Kidney capillary endothelial cell (primary cell): ENCODE results near the gene PHF10.
A peak's percentile ranks its signal among the peaks of the same experiment; 100 is the strongest.
"Not testable (repeated sequence)": the region's sequence is repeated elsewhere in the genome, so short reads cannot be mapped to it uniquely, and the experiment has no call there.

Source experiments
- DNase-seq: peaks from one replicate; pipeline ENCODE4 v3.0.0-alpha.2; 2018; ENCODE audit warnings: low spot score

PHF10 gene

DNA sequence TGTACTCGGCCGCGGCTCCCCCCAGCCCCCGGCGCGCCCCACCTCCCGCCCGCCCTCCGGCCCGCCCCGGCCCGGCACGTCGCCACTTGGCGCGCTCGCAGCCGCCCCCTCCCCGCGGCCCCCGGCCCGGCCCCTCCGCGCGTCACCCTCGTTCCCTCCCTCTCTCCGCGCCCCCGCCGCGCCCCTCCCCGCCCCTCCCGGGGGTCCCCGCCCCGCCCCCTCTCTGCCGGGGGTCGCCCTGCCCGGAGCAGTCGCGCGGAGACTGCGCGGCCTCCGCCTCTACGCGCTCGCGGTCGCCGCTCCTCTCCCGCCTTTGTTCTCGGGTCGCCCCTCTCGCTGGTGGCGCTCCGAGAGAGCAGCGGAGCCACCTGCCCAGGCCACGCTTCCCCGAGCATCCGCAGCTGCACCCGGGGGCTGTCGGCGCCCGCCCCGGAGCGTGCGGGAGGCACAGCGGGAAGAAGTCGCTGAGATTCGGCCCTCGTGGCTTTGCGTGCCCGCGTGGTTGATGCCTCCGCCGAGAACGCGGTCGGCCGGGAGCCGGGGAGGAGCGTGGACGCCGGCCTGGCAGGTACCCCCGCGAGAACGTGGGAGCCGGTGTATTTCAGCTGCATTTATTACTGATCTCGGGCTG is at the start of gene PHF10:
Gene PHF10, minus strand, starts transcription at position 7 of the 631 bp plus-strand sequence. CDS start 569 bp downstream, outside the sequence.
- DNase-seq: no peak

- DNase-seq: no peak
Observed at GRCh38 chr6:169766921-169767736, 42.8 kb upstream of the PHF10 start.

GRCh38 chr6:169766232-169766631 is 41.9 kb upstream of the PHF10 start:
- no peak for DNase-seq

- not testable (repeated sequence) for DNase-seq
Observed at GRCh38 chr6:169765789-169766188, 41.5 kb upstream of the PHF10 start.

- DNase-seq: no peak
Observed at GRCh38 chr6:169763881-169764280, 39.6 kb upstream of the PHF10 start.

DNA sequence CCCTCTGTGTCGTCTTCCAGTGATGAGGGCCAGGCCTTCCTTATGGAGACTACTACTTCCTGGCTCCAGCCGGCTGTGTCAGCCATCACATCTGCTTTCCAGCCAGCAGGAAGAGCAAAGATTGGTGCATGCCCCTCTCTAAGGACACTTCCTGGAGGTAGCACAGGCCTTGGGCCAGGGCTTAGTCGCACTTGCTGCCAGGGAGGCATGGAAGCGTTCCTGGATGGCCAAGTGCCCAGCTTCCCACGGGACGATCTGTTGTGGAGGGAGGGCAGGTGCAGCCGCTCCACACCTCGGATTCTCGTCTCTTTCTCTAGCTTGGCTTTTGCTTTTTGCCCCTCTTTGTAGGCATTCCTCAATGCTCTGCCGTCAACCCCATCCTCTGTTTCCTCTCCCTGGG is 39.0 kb upstream of the PHF10 start:
- peak; percentile 10 for DNase-seq

GRCh38 chr6:169755162-169755561 is 30.9 kb upstream of the PHF10 start:
- no peak for DNase-seq

GRCh38 chr6:169752074-169752623 is 27.8 kb upstream of the PHF10 start:
- DNase-seq: peak; percentile 19

DNA sequence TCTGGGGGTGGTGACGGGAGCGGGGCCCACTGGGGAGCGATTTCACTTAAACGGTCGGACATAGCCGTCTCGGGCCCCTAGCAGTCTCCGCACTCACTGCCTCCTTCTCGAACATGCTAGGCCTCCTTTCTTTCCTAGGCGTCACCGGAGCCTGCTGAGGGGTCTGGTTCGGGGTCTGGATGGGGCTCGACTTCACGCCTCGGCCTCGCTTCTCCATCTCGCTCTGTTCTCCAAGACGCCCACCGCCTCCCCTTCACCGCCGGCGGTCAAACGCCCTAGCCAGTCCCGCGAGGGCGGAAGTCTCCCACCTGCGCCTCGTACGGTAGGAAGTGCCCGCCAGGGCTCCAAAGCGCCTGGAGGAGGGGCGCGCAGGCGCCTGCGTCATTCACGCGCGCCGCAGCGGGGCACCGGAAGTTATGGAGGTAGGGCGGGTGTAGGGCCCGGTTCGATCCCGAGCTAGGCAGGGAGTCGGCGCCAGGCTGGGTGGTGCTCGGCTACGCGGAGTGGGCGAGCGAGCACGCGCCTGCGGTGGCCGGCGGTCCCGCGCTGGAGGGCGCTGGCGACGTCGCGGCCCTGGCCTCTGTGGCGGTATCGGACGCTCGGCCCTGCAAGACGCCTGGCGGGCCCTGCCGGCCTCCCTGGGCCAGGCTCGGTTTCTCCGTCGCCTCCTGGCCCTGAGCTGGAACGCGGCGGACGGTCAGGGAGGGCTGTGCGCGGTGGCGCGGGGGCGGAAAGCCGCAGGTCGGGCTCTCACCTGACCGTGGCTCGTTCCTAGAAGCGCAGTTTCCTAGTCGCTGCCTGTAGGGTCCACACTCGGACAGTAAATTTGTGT is 27.2 kb upstream of the PHF10 start, which contains the start of the genes DYNLT2 and ERMARD:
Gene DYNLT2, minus strand, starts transcription at position 331 of the 832 bp plus-strand sequence. Its CDS starts 114 bp downstream, at position 217.
Gene ERMARD, plus strand, starts transcription at position 381 of the 832 bp plus-strand sequence. Its CDS starts 36 bp downstream, at position 417.
- peak; percentile 87 for DNase-seq

GRCh38 chr6:169746556-169746955 is 22.3 kb upstream of the PHF10 start:
- no peak for DNase-seq

DNA sequence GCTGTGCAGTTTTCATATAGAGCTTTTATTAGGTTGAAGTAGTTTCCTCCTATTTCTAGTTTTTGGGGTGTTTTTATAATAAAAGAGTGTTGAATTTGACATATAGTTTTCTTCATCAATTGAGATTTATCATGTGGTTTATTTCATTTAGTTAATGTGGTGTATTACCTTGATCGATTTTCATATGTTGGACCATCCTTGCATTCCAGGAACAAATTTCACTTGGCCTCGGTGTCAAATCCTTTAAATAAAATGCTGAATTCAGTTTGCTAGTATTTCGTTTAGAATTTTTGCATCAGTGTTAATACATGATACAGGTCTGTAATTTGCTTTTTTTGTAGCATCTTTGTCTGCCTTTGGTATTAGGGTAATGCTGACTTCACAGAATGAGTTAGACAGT is 21.1 kb upstream of the PHF10 start:
- DNase-seq: no peak

GRCh38 chr6:169741344-169741743 is 17.0 kb upstream of the PHF10 start:
- no peak for DNase-seq

- no peak for DNase-seq
Observed at GRCh38 chr6:169738976-169739529, 14.8 kb upstream of the PHF10 start.

DNA sequence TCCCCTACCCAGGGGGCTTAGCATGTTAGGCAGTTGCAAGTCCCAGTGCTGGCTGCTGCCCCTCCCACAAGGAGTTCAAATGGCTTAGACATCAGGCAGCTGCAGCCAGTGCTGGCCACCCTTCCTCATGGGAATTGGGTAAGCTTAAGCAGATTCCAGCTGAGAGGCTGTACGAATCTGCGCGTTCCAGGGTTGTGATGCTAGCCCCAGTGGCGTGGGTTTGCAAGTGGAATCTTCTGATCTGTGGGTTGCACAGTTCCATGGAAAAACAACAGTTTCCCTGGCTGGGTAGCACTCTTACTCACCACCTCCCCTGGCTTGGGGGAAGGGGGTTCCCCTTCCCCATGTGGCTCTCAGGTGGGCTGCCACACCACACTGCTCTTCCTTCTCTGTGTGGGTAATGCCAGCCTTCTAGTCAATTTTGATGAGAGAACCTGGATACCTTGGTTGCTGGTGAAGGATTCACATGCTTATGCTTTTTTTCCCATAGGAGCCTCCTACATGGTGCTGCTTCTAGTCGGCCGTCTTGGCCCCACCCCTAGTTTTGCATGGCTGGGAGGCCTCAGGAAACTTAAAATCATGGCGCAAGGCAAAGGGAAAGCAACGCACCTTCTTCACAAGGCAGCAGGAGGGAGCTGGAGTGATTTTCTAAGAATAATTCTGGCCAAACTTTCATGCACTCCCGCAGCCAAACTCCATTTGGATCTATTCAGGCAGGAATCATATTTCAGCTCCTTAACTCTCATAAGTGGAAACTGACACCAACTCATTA is 14.1 kb upstream of the PHF10 start:
- no peak for DNase-seq

- DNase-seq: no peak
Observed at GRCh38 chr6:169729961-169730360, 5.7 kb upstream of the PHF10 start.

DNA sequence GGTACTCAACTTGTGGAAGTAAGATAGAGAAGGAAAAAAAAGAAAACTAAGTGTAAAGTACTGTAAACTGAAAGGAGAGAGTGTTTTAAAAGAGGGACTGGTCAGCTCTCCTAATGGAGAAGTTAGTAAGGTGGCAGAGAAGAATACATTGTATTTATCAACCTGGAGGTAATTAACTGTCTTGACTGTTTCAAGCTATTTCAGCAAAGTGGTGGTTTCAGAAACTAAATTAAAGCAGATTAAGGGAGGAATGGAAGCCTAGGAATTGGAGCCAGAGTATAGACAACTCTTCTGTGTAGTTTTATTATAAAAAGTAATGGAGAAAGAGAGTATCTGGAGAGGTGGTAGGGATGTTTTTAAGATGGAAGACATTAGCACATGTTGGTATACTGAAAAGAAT is 2.7 kb upstream of the PHF10 start:
- no peak for DNase-seq

DNA sequence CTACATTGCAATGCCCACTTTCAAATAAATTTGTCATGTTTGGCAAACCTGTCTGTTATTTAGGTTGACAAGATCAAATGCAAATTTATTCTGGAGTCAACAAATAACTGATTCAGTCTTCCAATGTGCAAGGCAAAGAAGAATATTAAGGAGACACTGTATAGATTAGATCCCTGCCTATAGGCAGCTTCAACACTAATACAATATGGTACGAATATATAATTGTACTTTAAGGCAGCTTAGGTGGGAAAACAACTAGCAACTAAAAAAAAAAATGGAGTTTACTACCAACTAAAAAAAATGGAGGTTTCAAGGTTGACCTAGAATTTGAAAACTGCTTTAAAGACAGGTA is 1.7 kb upstream of the PHF10 start:
- no peak for DNase-seq

GRCh38 chr6:169725125-169726048 is 1.1 kb upstream of the PHF10 start:
- peak; percentile 67 for DNase-seq

DNA sequence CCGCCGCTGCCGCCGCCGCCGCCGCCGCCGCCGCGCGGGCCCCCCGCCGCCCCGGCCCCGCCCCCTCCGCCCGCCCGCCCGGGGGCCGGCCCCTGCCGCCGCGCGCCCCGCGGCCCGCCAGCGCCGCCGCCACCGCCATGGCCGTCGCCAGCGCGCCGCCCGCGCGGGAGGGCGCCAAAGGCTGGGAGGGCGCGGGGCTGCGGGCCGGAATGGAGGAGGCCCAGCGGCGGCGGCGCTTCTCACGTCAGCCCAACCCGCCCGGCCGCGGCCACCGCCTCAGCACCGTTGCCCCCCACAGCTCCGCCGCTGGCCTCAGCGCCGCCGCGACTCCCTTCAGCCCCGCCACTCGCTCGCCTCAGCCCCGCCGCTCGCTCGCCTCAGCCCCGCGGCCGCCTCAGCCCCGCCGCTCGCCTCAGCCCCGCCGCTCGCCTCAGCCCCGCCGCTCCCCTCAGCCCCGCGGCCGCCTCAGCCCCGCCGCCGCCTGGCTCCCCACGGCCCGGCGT is 258 bp downstream of the PHF10 start:
- DNase-seq: no peak
